Sigmoid colon (tissue), 7 donors: ENCODE results near the gene SHISA3. TPM values are rescaled to one million over a fixed set of nuclear protein-coding genes. Genes with fewer than 3 reads are reported as not detected.

Experiments used
- DNase-seq: peaks from one replicate; pipeline ENCODE4 v3.0.0-alpha.2; 2019
- H3K27ac ChIP-seq, 4 donors: fragments of 200-600 bp; sonication (generic); one replicate each; pipeline ENCODE4 v1.5.1; 2016 to 2019; ENCODE audit warnings: mild to moderate bottlenecking in 1 of 4
- H3K27me3 ChIP-seq, 3 donors: fragments of 200-600 bp; sonication (generic); one replicate each; pipeline ENCODE4 v1.5.1; 2019; ENCODE audit warnings: mild to moderate bottlenecking in 1 of 3
- H3K36me3 ChIP-seq, 4 donors: fragments of 200-600 bp; sonication (generic); one replicate each; pipeline ENCODE4 v1.5.1; 2016 to 2019
- H3K4me1 ChIP-seq, 4 donors: fragments of 200-600 bp; sonication (generic); one replicate each; pipeline ENCODE4 v1.5.1; 2017 to 2019
- H3K4me3 ChIP-seq, 4 donors: fragments of 200-600 bp; sonication (generic); one replicate each; pipeline ENCODE4 v1.5.1; 2017 to 2019; ENCODE audit warnings: mild to moderate bottlenecking in 2 of 4, moderate library complexity in 1 of 4
- H3K9me3 ChIP-seq, 4 donors: fragments of 200-600 bp in 3 of 4; sonication (generic) in 3 of 4; one replicate each; pipeline versions ENCODE4 v1.5.1 to v1.6.1; 2013 to 2019
- EP300 ChIP-seq, 4 donors: sonication (generic); formaldehyde crosslinking; IDR thresholded peaks; one replicate each; pipeline ENCODE4 v1.6.1; 2017; ENCODE audit warnings: antibody characterized with exemption in 4 of 4
- POLR2A ChIP-seq, 2 donors: fragments of 450-650 bp; IDR thresholded peaks; one replicate each; pipeline ENCODE4 v1.6.1; 2016; ENCODE audit warnings: antibody characterized with exemption in 2 of 2, mild to moderate bottlenecking in 2 of 2, moderate library complexity in 2 of 2
- POLR2AphosphoS5 ChIP-seq, 4 donors: sonication (generic); formaldehyde crosslinking; IDR thresholded peaks; one replicate each; pipeline ENCODE4 v1.6.1; 2017; ENCODE audit warnings: antibody characterized with exemption in 4 of 4
- WGBS, 2 donors: extraction: QIAGEN DNeasy Blood & Tissue Kit; methylation state at CpG; one replicate each; pipeline ENCODE4 v1.1.7; 2013; 5-methylcytosine and 5-hydroxymethylcytosine counted together
- intact Hi-C: fragments of 100-400 bp; cut with DNase I; formaldehyde crosslinking; loops from one replicate; pipeline ENCODE4 v1.15.1; 2023
- polyA plus RNA-seq, 3 donors: library from polyadenylated mRNA; stranded (reverse); fragments of 200-250 nt; gene quantifications; one replicate each; pipeline ENCODE4 v1.2.3, GENCODE V29; 2013
- total RNA-seq, 4 donors: library from RNA; depleted of rRNA; stranded (reverse); fragments of >200 nt; gene quantifications; one replicate each; pipeline ENCODE4 v1.1.0, GENCODE V29; 2016
- TF ChIP-seq, protein P1 (sequence below), 4 experiments: fragments of 450-650 bp in 3 of 4; fragments of 200-600 bp in 1 of 4; IDR thresholded peaks; one replicate each; pipeline ENCODE4 v1.5.1; 2016 to 2019; ENCODE audit warnings: antibody characterized with exemption in 4 of 4, mild to moderate bottlenecking in 3 of 4, moderate library complexity in 2 of 4
- donor health status: healthy with polysubstance abuse.
- donor health status: Bipolar disorder and iron deficiency.
- donor health status: healthy.

SHISA3 gene
- total RNA-seq (10 to 100 TPM in 1 of 4 donors, 1 to 10 TPM in 3; 2.5 to 13.9 (median 4.3) TPM), polyA plus RNA-seq (1 to 10 TPM in 2 of 3 donors, not detected in 1; 2.1 to 7.2 TPM)

DNA sequence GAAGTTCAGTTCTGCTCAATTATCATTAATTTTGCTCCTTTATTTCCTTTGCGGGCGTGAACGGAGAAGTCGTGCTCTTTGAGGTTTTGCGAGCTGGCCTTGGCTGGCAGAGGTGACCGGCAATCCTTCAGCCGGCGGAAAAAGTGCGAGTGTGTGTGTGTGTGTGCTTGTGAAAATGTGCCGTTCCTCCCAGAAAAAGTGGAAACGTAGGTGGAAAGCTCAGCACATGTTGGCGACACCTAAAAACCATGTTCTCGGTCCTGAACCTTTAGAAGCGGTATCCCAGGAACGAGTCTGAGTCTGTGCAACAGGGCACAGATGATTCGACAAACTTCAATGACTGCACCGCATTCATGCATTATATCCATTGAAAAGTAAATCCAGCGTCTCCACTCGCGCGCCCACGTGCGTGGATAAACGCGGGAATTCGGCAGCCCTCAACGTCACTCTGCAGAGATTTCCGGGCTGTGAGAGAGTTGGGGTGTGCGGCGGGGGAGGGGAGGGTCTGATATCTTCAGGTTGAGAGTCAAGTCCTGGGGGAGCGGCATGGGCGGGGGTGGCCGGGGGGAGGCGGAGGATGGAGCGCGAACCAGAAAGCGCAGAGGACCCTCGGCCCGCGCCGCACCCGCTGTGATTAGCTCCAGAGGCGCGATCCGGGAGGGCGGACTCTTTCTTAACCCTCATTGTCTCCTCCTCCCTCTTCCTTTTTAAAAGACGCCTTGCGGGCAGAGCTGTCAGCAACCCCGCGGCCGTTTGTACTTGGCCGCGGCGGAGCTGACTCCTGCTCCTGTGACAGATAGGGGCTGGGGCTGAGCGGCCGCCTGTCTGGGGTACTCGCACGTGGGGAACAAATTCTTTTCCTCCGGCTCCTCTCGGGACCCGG is at the start of gene SHISA3:
SHISA3 (plus strand) TSS at position 737 of the 883 bp plus-strand sequence. CDS start 569 bp downstream, outside the sequence.
- Histone ChIP-seq H3K9me3 (no peaks in the 10 kb centered on the region), H3K27ac (peak within 1 kb of the TSS; percentile 50 to 72 (median 56)), H3K27me3 (peaks cover 17 to 63% (median 32%) of the 10 kb centered on the region in 3 donors), H3K4me3 (peak within 1 kb of the TSS; percentile 31 to 54 (median 48)), H3K36me3 (no peaks in the 10 kb centered on the region), H3K4me1 (peaks cover 0 to 28% (median 27%) of the 10 kb centered on the region in 4 donors)
- intact Hi-C loops, result no loop called here
- TF ChIP-seq EP300 (IDR thresholded peaks at IDR 0.05) (no peak), POLR2AphosphoS5 (IDR thresholded peaks at IDR 0.05) (no peak), POLR2A (IDR thresholded peaks at IDR 0.05) (no peak)
- TF ChIP-seq, protein P1, sequence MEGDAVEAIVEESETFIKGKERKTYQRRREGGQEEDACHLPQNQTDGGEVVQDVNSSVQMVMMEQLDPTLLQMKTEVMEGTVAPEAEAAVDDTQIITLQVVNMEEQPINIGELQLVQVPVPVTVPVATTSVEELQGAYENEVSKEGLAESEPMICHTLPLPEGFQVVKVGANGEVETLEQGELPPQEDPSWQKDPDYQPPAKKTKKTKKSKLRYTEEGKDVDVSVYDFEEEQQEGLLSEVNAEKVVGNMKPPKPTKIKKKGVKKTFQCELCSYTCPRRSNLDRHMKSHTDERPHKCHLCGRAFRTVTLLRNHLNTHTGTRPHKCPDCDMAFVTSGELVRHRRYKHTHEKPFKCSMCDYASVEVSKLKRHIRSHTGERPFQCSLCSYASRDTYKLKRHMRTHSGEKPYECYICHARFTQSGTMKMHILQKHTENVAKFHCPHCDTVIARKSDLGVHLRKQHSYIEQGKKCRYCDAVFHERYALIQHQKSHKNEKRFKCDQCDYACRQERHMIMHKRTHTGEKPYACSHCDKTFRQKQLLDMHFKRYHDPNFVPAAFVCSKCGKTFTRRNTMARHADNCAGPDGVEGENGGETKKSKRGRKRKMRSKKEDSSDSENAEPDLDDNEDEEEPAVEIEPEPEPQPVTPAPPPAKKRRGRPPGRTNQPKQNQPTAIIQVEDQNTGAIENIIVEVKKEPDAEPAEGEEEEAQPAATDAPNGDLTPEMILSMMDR (IDR thresholded peaks at IDR 0.05), result no peak
- 2 to 4% methylated on average over 61 of the region's 61 CpGs for WGBS, 2 donors
- no peak for DNase-seq

DNA sequence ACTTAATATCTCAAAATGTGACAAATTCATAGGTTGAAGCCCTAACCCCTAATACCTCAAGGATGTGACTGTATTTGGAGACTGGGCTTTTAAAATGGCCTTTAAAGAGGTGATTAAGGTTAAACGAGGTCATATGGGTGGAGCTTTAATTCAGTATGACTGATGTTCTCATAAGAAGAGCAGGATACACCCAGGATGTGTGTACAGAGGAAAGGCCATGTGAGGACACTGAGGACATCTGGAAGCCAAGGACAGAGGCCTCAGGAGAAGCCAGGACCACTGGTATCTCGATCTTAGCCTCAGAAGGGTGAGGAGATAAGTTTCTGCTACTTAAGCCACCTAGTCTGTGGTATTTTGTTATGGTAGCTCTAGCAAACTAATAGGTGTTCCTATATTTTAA is 49.0 kb upstream of the SHISA3 start:
- intact Hi-C loops, result no loop called here
- 46 to 75% methylated on average over 2 of the region's 2 CpGs for WGBS, 2 donors
- no peak for DNase-seq

DNA sequence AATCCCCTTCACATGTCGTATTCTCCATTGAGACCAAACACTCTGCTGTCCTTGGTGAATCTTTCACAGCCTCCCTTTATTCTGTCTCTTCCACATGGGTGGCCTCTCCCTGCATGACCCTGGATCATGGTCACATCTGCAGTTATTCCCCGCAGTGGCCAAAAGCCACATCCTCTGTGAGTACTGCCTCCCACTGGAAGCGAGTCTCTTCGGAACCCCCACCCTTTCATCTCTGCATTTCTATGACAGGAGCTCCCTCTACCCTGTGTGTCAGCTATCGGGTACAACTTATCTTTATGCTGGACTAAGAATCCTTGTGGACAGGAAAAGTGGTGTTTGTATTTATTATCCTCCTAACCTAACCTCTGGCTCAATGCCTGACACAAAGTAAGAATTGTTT is 48.6 kb upstream of the SHISA3 start:
- H3K4me3 ChIP-seq, result no peak overlapping the region
- DNase-seq, result no peak
- H3K9me3 ChIP-seq, result no peaks in the 10 kb centered on the region
- H3K27ac ChIP-seq, result no peak overlapping the region
- no peaks in the 10 kb centered on the region for H3K4me1 ChIP-seq
- no peaks in the 10 kb centered on the region for H3K36me3 ChIP-seq
- intact Hi-C loops, result no loop called here
- 82 to 87% methylated on average over 5 of the region's 5 CpGs for WGBS, 2 donors
- no peaks in the 10 kb centered on the region for H3K27me3 ChIP-seq
- TF ChIP-seq EP300 (IDR thresholded peaks at IDR 0.05) (no peak), POLR2A (IDR thresholded peaks at IDR 0.05) (no peak), POLR2AphosphoS5 (IDR thresholded peaks at IDR 0.05) (no peak)
- TF ChIP-seq, protein P1 (IDR thresholded peaks at IDR 0.05), result no peak

More for the DNA sequence above, 49.0 kb upstream of the SHISA3 start:
- no peak for TF ChIP-seq POLR2AphosphoS5 (IDR thresholded peaks at IDR 0.05)
- TF ChIP-seq, protein P1 (IDR thresholded peaks at IDR 0.05), result no peak
- no peak for TF ChIP-seq POLR2A (IDR thresholded peaks at IDR 0.05)
- no peak for TF ChIP-seq EP300 (IDR thresholded peaks at IDR 0.05)
- H3K36me3 ChIP-seq, result no peaks in the 10 kb centered on the region
- no peaks in the 10 kb centered on the region for H3K4me1 ChIP-seq
- no peak overlapping the region for H3K27ac ChIP-seq
- no peak overlapping the region for H3K4me3 ChIP-seq
- H3K9me3 ChIP-seq, result no peaks in the 10 kb centered on the region
- no peaks in the 10 kb centered on the region for H3K27me3 ChIP-seq

DNA sequence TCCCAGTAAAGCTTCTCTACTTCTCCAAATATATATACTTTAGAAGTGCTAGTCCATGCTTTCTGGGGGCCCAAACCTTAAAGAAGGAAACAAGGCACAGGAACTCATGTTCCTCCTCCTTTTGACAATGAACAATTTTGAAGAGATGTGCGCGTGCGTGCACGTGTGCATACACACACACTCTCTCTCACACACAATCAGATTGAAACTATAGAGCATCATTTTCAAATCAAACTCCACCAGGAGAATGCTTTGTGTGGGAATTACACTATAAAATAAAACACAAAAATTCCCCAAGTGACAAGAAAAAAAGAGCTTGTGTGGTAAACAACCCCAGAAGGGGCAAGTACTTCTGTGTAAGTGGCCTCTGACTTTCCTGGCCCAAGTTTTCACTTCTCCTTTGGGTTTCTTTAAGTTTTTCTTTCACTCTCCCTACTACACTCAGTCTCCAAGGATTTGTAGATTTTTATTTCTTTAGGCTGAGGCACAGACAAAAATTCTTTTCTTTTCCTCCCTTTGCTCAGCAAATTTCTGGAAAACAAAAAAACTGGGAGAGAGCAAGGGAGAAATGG is 46.6 kb upstream of the SHISA3 start:
- no peak overlapping the region for H3K27ac ChIP-seq
- TF ChIP-seq, protein P1 (IDR thresholded peaks at IDR 0.05), result no peak
- TF ChIP-seq EP300 (IDR thresholded peaks at IDR 0.05) (no peak), POLR2A (IDR thresholded peaks at IDR 0.05) (no peak), POLR2AphosphoS5 (IDR thresholded peaks at IDR 0.05) (no peak)
- H3K4me3 ChIP-seq, result no peak overlapping the region
- no peaks in the 10 kb centered on the region for H3K4me1 ChIP-seq
- H3K36me3 ChIP-seq, result no peaks in the 10 kb centered on the region
- H3K27me3 ChIP-seq, result no peaks in the 10 kb centered on the region
- intact Hi-C loops, result no loop called here
- no peaks in the 10 kb centered on the region for H3K9me3 ChIP-seq
- 84 to 94% methylated on average over 4 of the region's 4 CpGs for WGBS, 2 donors
- no peak for DNase-seq
